Mucosa of descending colon (tissue), 3 donors: ENCODE results near the gene SNTG2. TPM values are rescaled to one million over a fixed set of nuclear protein-coding genes. Genes with fewer than 3 reads are reported as not detected.
"Not testable (repeated sequence)": the region's sequence is repeated elsewhere in the genome, so short reads cannot be mapped to it uniquely, and the experiment has no call there.

Experiments used
- ATAC-seq: fragments of 200-7000 bp; cut with Tn5 transposase; one replicate; pipeline ENCODE4 v1.9.1; 2020; ENCODE audit warnings: mild to moderate bottlenecking, moderate library complexity
- DNase-seq, 3 donors: peaks; one replicate each; pipeline ENCODE4 v3.0.0-alpha.2; 2020
- H3K36me3 ChIP-seq: fragments of 200-600 bp; one replicate; pipeline ENCODE4 v1.8.0; 2021; ENCODE audit warnings: low read depth, mild to moderate bottlenecking
- H3K4me1 ChIP-seq: fragments of 200-600 bp; one replicate; pipeline ENCODE4 v1.8.0; 2021; ENCODE audit warnings: low read depth, mild to moderate bottlenecking
- H3K4me3 ChIP-seq: fragments of 200-600 bp; one replicate; pipeline ENCODE4 v1.8.0; 2021; ENCODE audit warnings: mild to moderate bottlenecking
- H3K9me3 ChIP-seq: fragments of 200-600 bp; one replicate; pipeline ENCODE4 v1.8.0; 2021; ENCODE audit warnings: mild to moderate bottlenecking
- CTCF ChIP-seq: fragments of 200-600 bp; IDR thresholded peaks from one replicate; pipeline ENCODE4 v1.8.0; 2022; ENCODE audit warnings: antibody characterized with exemption, mild to moderate bottlenecking
- intact Hi-C, 2 donors: fragments of 100-400 bp; cut with DNase I in 1 of 2; cut with micrococcal nuclease in 1 of 2; formaldehyde crosslinking; loops; one replicate each; pipeline versions ENCODE4 v1.11.0 to v1.11.1; 2022; cut with DNase I, micrococcal nuclease
- total RNA-seq, 3 donors: library from RNA; stranded (reverse); fragmentation: NEBNext Ultra II Directional in 2 of 3; extraction: Animal tissue kit (Norgen Biotek cat#: 25700) in 2 of 3; gene quantifications; one replicate each; pipeline versions ENCODE4 v1.2.1 to v1.2.4, GENCODE V29; 2021 to 2023
- donor health status: DM: no; HTN: no; CAD: no; lungs with moderate emphysema.
- donor health status: DM: no; HTN: no; CAD: no.
- donor health status: DM: no; HTN: yes; CAD: no.

SNTG2 gene
- total RNA-seq, 3 donors from 2014 or later = 0.38 to 3.0 (median 2.8) TPM

GRCh38 chr2:1377473-1377872, 426.8 kb downstream of the SNTG2 start:
- H3K36me3 ChIP-seq = no peaks in the 10 kb centered on the region
- H3K9me3 ChIP-seq = no peaks in the 10 kb centered on the region
- TF ChIP-seq CTCF = no peak
- no peak overlapping the region for H3K4me3 ChIP-seq
- ATAC-seq (no peak), DNase-seq (no peak)
- intact Hi-C loops = no loop called here
- H3K4me1 ChIP-seq = no peaks in the 10 kb centered on the region

- no peaks in the 10 kb centered on the region for H3K9me3 ChIP-seq
- DNase-seq (no peak), ATAC-seq (no peak)
- no peaks in the 10 kb centered on the region for H3K36me3 ChIP-seq
- H3K4me1 ChIP-seq = no peaks in the 10 kb centered on the region
- TF ChIP-seq CTCF = no peak
- intact Hi-C loops = no loop called here
- no peak overlapping the region for H3K4me3 ChIP-seq
Observed at GRCh38 chr2:1378456-1379150, 428.0 kb downstream of the SNTG2 start.

- intact Hi-C loops = no loop called here
- no peak for DNase-seq
- Histone ChIP-seq H3K36me3 (no peaks in the 10 kb centered on the region), H3K9me3 (no peaks in the 10 kb centered on the region), H3K4me1 (no peaks in the 10 kb centered on the region), H3K4me3 (no peak overlapping the region)
- TF ChIP-seq CTCF = no peak
- ATAC-seq = no peak
Observed at GRCh38 chr2:1381644-1382043, 431.0 kb downstream of the SNTG2 start.

GRCh38 chr2:1387954-1388725, 437.5 kb downstream of the SNTG2 start:
- not testable (repeated sequence) for ATAC-seq

GRCh38 chr2:1390118-1390517, 439.5 kb downstream of the SNTG2 start:
- H3K36me3 ChIP-seq, intact Hi-C loops, ATAC-seq, H3K9me3 ChIP-seq, H3K4me1 ChIP-seq, H3K4me3 ChIP-seq, DNase-seq: not testable (repeated sequence)

More at GRCh38 chr2:1387954-1388725, 437.5 kb downstream of the SNTG2 start:
- intact Hi-C loops, H3K4me1 ChIP-seq, H3K9me3 ChIP-seq, H3K4me3 ChIP-seq, H3K36me3 ChIP-seq, DNase-seq: not testable (repeated sequence)

- intact Hi-C loops = no loop called here
- no peak for ATAC-seq
- Histone ChIP-seq H3K9me3 (no peaks in the 10 kb centered on the region), H3K4me1 (no peaks in the 10 kb centered on the region), H3K36me3 (no peaks in the 10 kb centered on the region), H3K4me3 (no peak overlapping the region)
- TF ChIP-seq CTCF = no peak
- no peak for DNase-seq
Observed at GRCh38 chr2:1393321-1393720, 442.7 kb downstream of the SNTG2 start.
